Stimulated activated naive CD8-positive, alpha-beta T cell treated with anti-CD3 and anti-CD28 coated beads, Interleukin-15, Interleukin-2, amounts not matched to agents 100 ng/mL and 50 ng/mL, for 24 hours (primary cell): ENCODE data around the gene TMEM212.

Source experiments
- H3K27ac Mint-ChIP-seq: one replicate; pipeline ENCODE4 v1.8.0; 2021; ENCODE audit warnings: mild to moderate bottlenecking, mixed read lengths
- H3K27me3 Mint-ChIP-seq: one replicate; pipeline ENCODE4 v1.8.0; 2021; ENCODE audit warnings: mixed read lengths
- H3K36me3 Mint-ChIP-seq: one replicate; pipeline ENCODE4 v1.8.0; 2021; ENCODE audit warnings: low read depth, mixed read lengths
- H3K4me1 Mint-ChIP-seq: one replicate; pipeline ENCODE4 v1.8.0; 2021; ENCODE audit warnings: low read depth, mixed read lengths
- H3K4me3 Mint-ChIP-seq: one replicate; pipeline ENCODE4 v1.8.0; 2021; ENCODE audit warnings: mild to moderate bottlenecking, mixed read lengths
- H3K9me3 Mint-ChIP-seq: one replicate; pipeline ENCODE4 v1.8.0; 2021; ENCODE audit warnings: mixed read lengths

The TMEM212 gene

DNA sequence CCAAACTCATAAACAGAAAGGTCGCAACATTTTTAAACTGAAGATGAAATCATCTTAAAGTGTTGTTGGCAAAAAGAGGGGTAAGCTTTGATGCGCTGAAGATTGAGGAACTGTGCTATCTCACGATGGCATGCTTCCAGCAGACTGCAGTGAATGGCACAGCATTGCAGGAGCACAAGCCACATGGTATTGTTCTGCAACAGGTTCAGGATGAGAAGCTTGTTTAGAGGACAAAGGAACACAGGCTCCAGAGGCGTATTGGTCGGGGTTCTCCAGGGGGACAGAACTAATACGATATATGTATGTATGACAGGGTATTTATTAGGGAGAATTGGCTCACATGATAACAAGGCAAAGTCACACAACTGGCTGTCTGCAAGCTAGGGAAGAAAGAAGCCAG is 19.0 kb upstream of the TMEM212 start:
- H3K36me3 Mint-ChIP-seq, result no peaks in the 10 kb centered on the region
- no peaks in the 10 kb centered on the region for H3K9me3 Mint-ChIP-seq
- peaks cover 21% of the 10 kb centered on the region for H3K4me1 Mint-ChIP-seq
- no peak overlapping the region for H3K4me3 Mint-ChIP-seq
- no peak overlapping the region for H3K27ac Mint-ChIP-seq
- peaks cover 31% of the 10 kb centered on the region for H3K27me3 Mint-ChIP-seq

DNA sequence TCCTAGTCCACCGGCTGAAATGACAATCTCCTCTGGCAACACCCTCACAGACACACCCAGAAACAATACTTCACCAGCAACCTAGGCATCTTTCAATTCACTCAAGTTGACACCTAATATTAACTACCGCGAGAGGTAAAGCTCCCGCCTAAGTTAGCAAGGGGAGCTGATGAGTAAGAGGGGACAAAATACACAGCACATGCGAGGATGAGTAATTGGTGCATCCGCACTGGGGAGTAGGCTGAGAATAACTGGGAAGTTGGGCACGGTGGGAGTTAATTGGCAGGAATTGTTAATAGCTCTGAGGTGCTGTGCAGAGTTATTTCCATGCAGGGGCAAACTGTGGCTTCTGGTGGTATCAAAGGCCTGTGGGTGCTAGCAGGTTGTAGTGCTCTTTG is 18.3 kb upstream of the TMEM212 start:
- H3K27me3 Mint-ChIP-seq, result peaks cover 29% of the 10 kb centered on the region
- H3K4me3 Mint-ChIP-seq, result no peak overlapping the region
- H3K27ac Mint-ChIP-seq, result no peak overlapping the region
- H3K36me3 Mint-ChIP-seq, result no peaks in the 10 kb centered on the region
- peaks cover 21% of the 10 kb centered on the region for H3K4me1 Mint-ChIP-seq
- no peaks in the 10 kb centered on the region for H3K9me3 Mint-ChIP-seq

DNA sequence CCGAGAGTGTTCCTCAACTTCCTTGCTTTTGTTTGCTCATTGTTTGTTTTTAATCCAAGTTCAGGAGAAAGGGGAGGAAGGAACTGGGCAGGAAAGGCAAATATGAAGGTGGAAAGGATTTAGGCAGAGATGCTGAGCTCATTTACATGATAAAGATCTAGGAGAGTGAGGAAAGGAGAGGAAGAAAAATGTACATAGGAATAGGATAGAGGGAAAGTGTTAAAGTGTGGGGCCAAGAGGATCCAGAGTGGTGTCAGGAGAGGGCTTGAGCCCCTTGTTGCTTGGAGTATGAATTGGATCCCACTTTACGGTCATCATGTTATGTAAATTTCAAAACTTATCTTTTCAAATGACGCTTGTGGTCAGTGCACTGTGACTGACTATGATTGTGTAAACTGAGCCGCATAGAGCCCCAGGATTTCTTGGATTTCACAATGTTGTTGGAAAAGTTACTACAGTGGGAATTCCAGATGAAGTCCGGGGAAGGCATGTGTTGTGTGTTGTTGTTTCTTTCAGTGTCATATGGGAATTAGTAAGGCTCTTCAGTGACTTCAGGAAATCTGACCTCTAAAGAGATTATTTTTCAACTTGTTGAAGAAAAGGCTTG is 17.8 kb upstream of the TMEM212 start:
- Mint-ChIP-seq H3K4me3 (no peak overlapping the region), H3K36me3 (no peaks in the 10 kb centered on the region)

DNA sequence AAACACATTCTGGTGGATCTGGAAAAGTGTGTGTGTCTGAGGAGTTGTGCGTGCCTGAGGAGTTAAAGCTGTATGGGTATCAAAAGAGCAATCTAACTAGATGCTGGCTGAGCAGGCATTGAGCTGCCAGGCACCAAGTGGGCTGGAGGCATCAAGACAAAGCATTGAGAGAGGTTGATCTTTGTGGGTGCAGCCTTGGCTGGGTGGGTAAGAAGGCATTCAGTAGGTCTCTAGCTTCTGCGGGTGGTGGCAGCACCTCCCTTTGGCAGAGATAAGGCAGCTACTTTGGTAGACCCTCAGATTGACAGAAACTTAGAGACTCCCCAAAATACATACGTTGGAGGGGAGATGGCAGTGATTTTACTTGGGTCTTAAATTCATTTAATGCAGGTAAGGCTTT is 15.8 kb upstream of the TMEM212 start:
- Mint-ChIP-seq H3K4me3 (no peak overlapping the region), H3K4me1 (peaks cover 11% of the 10 kb centered on the region), H3K36me3 (no peaks in the 10 kb centered on the region), H3K9me3 (no peaks in the 10 kb centered on the region), H3K27me3 (peaks cover 32% of the 10 kb centered on the region), H3K27ac (no peak overlapping the region)

More for the DNA sequence above, 17.8 kb upstream of the TMEM212 start:
- no peak overlapping the region for H3K27ac Mint-ChIP-seq
- peaks cover 21% of the 10 kb centered on the region for H3K4me1 Mint-ChIP-seq
- H3K9me3 Mint-ChIP-seq, result no peaks in the 10 kb centered on the region
- H3K27me3 Mint-ChIP-seq, result peaks cover 32% of the 10 kb centered on the region

DNA sequence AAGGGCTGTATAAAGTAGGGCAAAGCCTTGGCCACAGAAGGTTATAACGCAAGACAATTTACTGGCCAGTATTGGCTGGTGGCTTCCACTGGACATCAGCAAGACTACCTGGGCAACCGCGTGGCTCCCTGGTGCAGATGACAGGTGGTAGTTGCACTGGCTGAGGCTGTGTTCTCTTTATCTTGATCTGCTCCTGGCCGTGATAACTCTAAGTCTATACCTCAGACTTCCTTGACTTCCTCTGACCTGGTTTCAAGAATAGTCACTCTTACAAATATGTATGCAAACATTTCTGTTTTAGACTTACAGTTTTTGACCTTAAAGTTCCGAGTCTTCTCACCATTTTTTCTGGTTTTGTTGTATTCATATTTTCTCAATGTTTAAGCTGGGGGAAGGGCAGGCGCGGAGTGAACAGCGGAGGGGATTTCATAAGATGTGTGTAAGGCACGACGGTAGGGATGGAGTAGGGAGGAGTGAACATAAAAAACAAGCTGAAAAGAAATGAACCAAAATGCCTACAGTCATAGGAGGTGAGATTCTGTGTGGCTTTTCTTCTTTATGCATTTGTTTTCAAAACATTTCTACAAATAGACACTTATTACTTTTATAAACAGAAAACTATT is 15.2 kb upstream of the TMEM212 start:
- Mint-ChIP-seq H3K4me1 (peaks cover 11% of the 10 kb centered on the region), H3K4me3 (no peak overlapping the region)

DNA sequence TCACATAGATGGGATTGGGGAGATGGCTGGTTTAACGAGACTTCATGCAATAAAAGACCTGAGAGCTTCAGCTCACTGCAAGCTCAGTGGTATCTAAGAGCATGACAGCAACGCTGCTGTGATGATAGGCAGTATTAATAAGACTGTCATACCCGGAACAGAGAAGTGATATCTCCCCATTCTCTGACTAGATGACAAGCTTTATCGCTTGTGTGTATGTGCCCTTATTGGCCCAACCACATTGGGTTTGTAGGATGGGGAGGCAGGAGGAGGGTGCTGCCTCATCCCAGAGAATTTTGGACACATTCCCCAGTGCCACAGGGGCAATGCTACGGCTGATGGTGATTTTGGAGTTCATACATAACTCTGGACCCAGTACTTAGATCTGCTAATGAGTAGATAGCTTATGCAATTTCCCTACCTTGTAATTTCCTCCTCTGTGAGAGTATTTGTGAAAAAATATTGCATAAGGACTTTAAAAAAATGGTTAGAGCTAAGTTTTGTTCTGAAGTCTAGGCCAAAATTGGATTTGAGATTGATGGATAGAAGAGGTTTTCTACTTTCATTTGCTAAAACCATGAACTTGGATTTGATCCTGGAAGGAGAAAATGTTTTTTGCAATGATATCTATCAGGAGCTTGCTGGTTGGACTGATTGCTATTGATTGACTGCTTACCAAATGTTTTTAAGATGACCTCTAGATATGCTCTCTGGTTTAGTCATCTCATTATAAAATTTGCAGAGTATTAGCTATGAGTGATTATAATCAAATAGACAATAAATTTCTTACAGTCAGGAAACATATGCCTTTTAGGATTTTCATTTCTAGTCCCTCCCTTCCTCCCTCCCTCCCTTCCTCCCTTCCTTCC is 14.0 kb upstream of the TMEM212 start:
- Mint-ChIP-seq H3K9me3 (no peaks in the 10 kb centered on the region), H3K27me3 (peaks cover 29% of the 10 kb centered on the region), H3K4me3 (no peak overlapping the region), H3K4me1 (peaks cover 11% of the 10 kb centered on the region), H3K27ac (no peak overlapping the region), H3K36me3 (no peaks in the 10 kb centered on the region)

More for the DNA sequence above, 15.2 kb upstream of the TMEM212 start:
- no peaks in the 10 kb centered on the region for H3K9me3 Mint-ChIP-seq
- peaks cover 35% of the 10 kb centered on the region for H3K27me3 Mint-ChIP-seq
- no peak overlapping the region for H3K27ac Mint-ChIP-seq
- no peaks in the 10 kb centered on the region for H3K36me3 Mint-ChIP-seq

DNA sequence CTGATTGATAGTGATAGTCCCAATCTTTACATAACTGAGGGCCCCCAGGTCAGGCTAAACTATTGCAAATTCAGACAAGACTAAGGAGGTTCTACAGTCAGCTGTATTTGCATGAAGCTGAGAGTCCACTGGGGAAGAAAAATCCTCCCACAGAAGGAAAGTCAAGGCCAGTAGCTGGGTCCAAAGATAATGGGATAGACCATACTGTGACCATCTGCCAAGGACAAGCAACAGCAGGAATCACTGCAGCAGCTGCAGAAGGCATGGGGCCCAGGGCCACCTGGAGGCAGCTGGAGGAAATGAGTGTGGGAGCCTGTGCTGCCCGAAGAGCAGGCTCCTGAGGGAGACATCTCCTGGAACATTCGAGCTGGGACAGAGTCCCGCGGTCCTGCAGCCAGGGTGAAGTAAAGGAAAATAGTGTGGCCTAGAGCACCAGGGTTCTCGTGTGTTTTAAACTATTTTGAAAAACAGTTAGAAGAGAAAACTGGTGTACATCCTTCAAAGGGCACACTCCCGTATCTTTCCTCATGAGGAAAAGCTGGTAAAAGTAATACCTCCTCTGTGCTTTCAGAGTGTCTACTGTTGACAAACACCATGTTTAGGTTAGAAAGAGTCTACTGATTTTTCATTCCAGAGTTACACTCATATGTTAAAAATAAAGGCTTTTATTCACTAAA is 13.2 kb upstream of the TMEM212 start:
- H3K27ac Mint-ChIP-seq, result no peak overlapping the region

DNA sequence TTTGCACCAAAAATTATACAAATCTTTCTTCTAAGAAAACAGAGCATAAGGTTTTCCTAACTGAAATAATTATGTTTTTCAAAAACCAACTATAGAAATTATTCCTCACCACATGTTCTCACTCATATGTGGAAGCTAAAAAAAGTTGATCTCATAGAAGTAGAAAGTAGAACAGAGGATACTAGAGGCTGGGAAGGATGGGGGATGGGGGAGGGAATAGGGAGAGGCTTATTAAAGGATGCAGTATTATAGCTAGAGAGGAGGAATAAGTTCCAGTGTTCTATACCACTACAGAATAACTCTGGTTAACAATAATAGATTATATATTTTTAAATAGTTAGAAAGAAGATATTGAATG is 12.7 kb upstream of the TMEM212 start:
- H3K27me3 Mint-ChIP-seq, result peaks cover 27% of the 10 kb centered on the region

More for the DNA sequence above, 13.2 kb upstream of the TMEM212 start:
- H3K27me3 Mint-ChIP-seq, result peaks cover 27% of the 10 kb centered on the region
- peaks cover 11% of the 10 kb centered on the region for H3K4me1 Mint-ChIP-seq
- H3K36me3 Mint-ChIP-seq, result no peaks in the 10 kb centered on the region
- H3K4me3 Mint-ChIP-seq, result no peak overlapping the region
- H3K9me3 Mint-ChIP-seq, result no peaks in the 10 kb centered on the region

DNA sequence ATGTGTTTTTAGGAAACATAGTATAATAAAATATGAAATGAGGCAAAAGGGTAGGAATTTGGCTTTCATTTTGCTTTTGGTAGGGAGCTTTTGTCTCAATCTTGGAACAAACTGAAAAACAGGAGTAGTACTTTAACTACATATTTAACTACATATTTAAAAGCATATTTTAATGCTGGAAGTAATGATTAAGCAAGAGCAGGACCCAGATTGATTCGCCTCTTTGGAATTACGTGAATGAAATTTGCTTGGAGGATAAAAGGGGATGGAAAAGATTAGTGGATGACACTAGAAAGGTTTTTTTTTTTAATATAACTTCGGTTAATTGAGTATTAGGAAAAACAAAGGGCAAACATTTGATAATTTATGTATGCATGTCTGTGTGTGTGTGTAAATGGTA is 11.2 kb upstream of the TMEM212 start:
- H3K9me3 Mint-ChIP-seq, result no peaks in the 10 kb centered on the region
- no peak overlapping the region for H3K4me3 Mint-ChIP-seq
- H3K27ac Mint-ChIP-seq, result no peak overlapping the region
- no peaks in the 10 kb centered on the region for H3K36me3 Mint-ChIP-seq
- peaks cover 11% of the 10 kb centered on the region for H3K4me1 Mint-ChIP-seq
- H3K27me3 Mint-ChIP-seq, result peaks cover 23% of the 10 kb centered on the region

More for the DNA sequence above, 12.7 kb upstream of the TMEM212 start:
- H3K27ac Mint-ChIP-seq, result no peak overlapping the region
- peaks cover 11% of the 10 kb centered on the region for H3K4me1 Mint-ChIP-seq
- no peaks in the 10 kb centered on the region for H3K9me3 Mint-ChIP-seq
- no peaks in the 10 kb centered on the region for H3K36me3 Mint-ChIP-seq
- no peak overlapping the region for H3K4me3 Mint-ChIP-seq

DNA sequence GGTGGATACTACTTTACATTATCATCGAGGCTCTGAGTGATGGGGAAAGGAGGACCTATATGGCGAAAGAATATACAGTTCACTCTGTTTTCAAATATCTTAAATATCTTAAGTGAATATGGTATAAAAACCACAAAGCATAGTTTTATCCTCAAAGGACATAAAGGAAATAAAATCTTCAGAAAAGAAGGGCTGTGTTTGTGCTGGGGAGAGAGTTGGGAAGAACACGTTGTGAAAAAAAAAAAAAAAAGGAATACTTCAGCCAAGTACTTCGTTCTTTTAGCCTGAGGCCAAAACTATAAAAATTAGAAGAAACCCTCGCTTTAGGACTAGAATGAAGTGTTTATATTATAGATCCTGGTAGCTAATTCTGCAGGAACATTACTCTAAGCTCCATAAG is 10.2 kb upstream of the TMEM212 start:
- Mint-ChIP-seq H3K27ac (no peak overlapping the region), H3K4me1 (peaks cover 2% of the 10 kb centered on the region), H3K36me3 (no peaks in the 10 kb centered on the region), H3K9me3 (no peaks in the 10 kb centered on the region), H3K4me3 (no peak overlapping the region), H3K27me3 (peaks cover 22% of the 10 kb centered on the region)

DNA sequence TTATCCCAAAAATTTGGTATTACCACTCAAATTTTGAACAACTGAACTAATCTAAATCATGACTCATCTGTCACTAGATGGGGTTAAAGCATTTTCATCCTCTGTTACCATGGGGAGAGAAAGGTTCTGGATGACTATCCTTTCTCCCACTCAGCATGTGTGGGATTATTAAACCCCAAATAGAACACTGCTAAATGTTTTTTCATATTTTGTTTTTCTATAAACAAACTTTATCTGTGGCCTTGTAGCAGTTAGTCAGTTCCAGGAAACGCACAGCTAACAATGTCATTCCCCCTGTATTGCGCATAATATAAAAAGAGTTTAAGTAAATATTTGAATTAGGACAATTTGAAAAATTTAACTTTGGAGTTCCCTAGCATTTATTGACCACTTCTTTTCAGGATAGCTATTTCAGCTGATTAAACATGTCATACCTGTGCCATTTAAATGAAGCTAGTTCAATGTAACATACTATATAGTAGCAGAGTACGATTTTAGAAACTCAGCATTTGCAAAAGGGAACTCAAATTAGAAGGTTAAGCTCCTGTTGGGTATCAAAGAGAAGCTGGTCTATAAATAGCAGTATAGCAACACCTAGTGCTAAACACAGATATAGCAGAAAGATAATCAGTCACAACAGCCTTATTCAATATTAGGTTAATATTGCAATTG is 9.2 kb upstream of the TMEM212 start:
- Mint-ChIP-seq H3K4me1 (no peaks in the 10 kb centered on the region), H3K9me3 (no peaks in the 10 kb centered on the region), H3K36me3 (no peaks in the 10 kb centered on the region), H3K27ac (no peak overlapping the region), H3K4me3 (no peak overlapping the region), H3K27me3 (peaks cover 28% of the 10 kb centered on the region)

DNA sequence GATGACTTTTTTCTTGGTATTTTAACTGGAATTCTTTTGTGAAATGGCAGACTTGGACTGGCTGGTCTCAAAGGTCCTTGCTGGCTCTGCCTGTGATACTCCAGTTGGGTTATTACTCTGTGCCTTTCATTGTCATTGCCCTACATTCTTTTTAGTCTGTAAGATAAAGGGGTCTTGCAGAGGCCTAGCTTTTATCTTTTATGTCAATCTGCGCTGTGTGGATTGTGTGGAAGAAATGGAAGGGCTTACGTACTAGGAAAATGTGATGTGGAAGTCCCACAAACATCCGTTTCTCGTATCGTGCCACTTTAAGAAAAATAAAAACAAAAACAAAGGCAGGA is 8.7 kb upstream of the TMEM212 start:
- Mint-ChIP-seq H3K9me3 (no peaks in the 10 kb centered on the region), H3K36me3 (no peaks in the 10 kb centered on the region), H3K4me3 (no peak overlapping the region), H3K27me3 (peaks cover 28% of the 10 kb centered on the region), H3K27ac (no peak overlapping the region), H3K4me1 (no peaks in the 10 kb centered on the region)

DNA sequence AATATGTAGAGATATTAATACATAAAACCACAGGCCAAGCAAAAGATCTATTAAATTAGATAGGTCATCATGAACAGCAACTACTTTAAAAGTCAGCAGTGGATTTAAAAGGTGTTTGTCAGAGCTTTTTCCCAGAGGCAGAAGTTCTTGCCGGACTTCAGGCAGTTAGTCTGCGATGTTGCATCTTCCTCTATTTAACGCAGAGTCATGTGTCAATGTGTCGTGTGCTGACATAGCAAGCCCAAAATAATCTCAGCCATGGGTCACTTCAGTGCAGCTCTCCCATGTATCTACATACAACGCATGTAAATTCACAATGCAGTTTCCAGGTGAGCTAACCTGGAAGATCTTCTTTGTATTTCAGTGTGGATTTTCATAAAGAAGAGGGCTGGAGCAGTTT is 8.0 kb upstream of the TMEM212 start:
- Mint-ChIP-seq H3K4me1 (no peaks in the 10 kb centered on the region), H3K9me3 (no peaks in the 10 kb centered on the region), H3K4me3 (no peak overlapping the region), H3K27ac (no peak overlapping the region), H3K27me3 (peaks cover 28% of the 10 kb centered on the region), H3K36me3 (no peaks in the 10 kb centered on the region)

DNA sequence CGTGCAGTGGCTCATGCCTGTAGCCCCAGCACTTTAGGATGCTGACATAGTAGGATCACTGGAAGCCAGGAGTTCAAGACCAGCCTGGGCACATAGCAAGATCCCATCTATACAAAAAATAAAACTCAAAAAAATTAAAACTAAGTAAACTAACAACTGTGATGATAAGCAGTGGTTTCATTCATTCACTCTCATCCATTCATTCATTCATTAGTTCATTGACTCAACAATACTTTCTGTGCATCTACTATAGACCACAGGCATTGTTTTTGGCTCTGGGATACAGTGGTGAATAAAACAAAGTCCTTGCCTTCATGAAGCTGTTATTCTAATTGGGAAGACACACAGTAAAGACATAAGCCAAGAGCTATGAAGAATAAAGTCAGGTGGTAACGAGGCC is 7.5 kb upstream of the TMEM212 start:
- Mint-ChIP-seq H3K27ac (no peak overlapping the region), H3K9me3 (no peaks in the 10 kb centered on the region), H3K27me3 (peaks cover 28% of the 10 kb centered on the region), H3K4me1 (no peaks in the 10 kb centered on the region), H3K36me3 (no peaks in the 10 kb centered on the region), H3K4me3 (no peak overlapping the region)
